GM18909 (cell line): ENCODE results near the gene RNF224.

Source experiments
- ATAC-seq: cut with Tn5 transposase; IDR thresholded peaks from one replicate; pipeline ENCODE4 v1.9.1; 2021; ENCODE audit warnings: mild to moderate bottlenecking; ENCODE audit not compliant: unreplicated experiment, poor library complexity

The RNF224 gene

DNA sequence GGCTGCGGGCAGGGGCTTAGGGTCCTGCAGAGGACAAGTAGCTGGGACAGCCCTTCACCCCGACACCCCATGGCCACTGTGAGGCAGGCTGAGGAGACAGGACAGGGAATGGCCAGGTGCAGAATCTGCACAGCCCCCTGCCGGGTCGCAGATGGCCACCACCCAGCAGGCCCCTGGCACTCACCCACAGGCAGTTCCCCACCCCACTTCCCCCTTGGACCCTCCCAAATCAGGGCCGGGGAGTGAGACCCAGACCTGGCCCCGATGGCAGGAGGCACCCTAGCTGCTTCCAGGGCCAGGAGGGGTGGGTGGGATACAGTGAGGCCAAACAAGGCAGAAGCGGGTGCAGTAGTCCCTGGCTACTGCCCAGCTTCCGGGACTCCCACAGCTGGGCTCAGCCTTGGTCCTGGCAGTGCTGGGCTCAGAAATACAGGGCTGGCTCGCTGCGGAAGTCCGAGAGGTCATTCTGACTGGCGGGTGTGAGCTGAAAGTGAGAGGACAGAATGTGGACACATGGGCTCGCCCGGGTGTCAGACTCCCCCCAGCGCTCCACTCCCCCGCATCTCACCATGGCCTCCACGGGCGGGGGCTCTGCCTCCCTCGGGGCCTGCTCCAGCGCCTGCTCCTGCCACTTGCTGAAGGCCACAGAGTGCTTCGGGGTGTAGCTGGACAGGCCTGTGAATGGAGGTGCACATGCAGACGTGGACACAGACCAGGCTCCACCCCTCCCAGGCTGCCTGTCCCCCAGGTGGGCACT, 35.4 kb upstream of the RNF224 start:
- ATAC-seq, result no peak

DNA sequence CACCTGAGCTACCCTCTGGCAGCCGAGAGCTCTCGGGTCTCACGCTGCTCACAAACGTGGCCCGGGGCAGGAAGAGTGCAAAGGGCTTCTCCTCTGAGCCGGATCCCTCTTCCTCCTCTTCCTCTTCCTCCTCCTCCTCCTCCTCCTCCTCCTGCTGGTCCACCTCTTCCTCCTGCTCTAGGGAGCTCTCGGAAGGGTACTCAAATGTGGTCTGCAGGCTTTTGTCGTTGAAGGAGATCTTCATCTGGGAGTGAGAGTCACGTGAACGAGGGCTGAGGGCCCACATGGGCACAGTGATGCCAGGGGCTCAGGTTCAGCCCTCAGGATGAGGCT, 34.9 kb upstream of the RNF224 start:
- no peak for ATAC-seq

DNA sequence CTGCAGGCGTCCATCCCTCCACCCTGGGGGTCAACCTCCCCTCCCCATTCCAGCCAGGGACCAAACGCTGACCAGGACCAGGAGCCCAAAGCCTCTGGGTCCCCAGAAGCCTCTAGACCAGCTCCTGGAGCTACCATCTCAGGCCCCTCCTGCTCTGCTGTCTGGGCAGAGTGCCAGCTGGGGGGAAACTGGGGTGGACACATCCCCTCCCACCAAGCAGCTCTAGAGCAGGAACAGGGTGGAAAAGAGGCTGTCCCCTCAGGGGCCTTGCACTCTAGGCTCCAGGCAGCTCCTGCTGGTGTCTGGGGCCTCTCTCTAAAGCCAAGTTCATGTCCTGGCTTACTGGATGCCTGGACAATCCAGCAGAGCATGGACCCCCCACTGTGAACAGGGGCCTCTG, 34.4 kb upstream of the RNF224 start:
- ATAC-seq, result no peak

DNA sequence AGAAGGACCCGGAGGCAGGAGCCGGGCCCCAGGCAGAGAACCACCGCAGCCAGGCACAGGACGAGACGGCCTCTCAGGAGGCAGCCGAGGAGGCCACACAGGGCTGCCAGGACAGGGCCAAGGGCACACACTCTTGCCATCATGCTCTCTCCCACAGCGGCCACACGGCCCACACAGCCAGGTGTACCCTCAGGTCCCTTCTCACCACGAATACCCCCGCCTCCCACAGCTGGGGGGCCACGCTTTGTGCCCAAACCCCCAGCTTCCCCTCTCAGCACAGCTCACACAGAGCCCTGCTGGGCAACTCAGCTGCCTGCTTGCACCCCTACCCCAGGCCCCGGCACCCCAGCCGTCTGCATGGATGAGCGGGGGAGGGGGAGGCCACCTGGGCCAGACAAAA, 33.5 kb upstream of the RNF224 start:
- no peak for ATAC-seq

DNA sequence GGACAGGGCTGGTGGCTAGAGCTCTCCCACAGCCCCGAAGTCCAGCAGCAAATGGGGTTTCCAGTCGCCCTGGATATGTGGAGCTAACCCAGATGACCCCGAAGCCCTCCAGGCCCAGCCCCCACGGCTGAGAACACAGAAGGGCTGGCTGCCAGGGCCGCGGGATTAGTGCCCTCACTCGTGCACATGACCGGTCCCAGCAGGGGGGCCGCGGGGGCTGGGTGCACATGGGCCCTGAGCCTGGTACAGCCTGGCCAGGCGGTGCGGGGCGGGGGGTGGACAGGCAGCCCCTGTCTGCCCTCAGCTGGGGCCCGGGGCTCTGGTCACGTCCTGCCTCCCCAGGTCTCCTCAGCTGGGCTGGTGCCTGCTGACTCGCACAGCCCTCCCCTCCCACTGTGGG, 32.9 kb upstream of the RNF224 start:
- no peak for ATAC-seq

DNA sequence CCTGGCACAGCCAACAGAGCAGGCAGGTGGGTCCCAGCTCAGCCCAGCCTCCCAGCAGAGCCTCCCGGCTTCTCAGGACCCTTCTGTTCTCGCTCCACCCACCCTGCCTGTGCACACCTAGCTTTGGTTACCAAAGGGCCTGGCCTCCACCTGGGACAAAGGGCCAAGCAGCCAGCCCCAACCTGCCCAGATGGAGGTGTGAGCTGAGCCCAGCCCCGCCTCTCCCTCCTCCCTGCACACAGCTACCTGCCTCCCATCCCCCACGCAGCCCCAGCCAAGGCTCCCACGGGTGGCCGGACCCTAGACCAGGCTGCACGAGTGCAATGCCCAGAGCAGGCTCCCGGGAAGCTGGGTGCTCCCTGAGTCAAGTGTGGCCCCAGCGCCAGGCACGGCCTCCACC, 32.4 kb upstream of the RNF224 start:
- no peak for ATAC-seq

DNA sequence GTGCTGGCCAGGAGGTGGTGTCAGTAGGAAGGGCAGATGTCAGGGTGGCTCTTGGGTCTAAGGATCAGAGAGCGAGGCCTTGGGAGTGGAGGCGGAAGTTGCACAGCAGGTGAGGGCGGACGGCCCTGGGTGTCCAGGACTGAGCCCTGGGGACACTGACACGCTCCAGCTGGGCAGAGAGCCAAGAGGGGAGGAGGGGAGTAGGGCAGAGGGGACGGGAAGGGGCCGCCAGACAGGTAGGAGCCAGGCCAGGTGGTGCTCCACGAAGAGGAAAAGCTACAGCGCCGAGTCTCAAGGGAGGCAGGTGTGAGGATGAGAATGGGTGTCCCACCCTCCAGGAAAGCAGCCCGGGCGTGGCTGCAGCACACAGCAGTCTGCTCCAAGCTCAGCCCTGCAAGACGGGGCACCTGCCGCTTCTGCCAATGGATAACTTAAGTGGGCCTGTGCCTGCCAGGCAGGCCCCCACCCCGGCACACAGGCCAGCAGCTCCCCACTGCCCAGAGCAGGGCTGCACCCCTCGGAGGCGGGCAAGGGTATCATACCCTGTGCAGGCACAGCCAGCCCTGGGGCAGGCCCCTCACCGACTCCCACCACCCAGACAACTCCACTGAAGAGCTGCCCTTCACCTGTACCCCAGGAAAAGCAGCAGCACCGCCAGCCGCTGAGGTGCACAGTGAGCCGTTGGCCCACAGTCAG, 31.6 kb upstream of the RNF224 start:
- ATAC-seq, result no peak

DNA sequence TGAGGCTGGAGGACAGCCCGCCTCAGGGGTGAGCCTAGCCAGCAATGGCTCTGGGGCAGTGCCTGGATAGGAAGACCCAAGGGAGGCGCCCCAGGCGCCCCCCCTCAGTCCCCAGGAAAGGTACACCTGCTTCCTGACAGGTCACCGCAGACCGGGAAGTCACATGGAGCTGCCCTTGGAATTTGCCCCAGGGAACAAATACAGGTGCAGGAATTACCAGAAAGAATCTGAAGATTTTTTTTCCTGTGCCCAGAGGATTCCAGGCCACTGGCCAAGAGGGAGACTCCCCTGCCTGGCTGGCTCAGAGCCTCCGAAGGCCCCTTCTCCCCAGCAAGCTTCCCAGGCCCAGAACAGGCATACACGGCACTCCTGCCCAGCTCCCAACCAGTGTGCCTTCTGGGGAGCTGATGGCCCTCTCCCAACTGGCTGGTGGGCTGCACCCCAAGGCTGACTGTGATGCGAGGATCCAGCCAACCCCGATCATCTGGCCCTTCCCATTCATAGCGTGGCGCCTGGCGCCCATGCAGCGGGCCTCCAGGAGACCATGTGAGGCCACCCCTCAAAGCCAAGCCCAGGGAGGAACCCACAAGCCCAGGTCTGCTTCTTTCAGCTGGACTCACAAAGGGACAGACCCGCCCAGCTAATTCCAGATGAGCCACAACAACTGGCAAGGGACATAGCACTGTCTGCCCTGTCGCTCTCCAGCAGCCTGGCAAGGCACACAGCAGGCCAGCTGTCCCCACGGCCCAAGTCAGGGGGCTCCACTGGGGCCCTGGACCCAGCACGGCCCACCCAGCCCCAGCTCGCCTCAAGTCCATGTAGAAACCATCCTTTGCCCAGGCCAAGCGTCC, 29.0 kb upstream of the RNF224 start:
- no peak for ATAC-seq

DNA sequence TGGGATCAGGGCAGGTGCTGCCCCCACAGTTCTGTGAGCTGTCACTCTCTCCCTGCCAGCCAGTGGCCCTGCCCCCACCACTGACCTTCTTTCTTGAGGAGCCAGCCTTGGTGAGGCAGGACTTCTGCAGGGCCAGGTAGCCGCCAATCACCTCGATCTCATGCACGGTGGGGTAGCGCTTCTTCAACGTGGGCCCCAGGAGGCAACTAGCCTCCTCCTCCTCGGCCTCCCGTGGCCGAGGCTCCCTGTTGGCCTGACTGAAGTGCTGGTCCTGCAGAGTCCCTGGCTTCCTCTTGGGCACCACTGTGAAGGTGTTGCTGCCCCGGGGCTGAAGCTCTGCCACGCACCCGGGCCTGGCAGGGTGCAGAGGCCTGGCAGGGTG, 28.4 kb upstream of the RNF224 start:
- ATAC-seq, result no peak

DNA sequence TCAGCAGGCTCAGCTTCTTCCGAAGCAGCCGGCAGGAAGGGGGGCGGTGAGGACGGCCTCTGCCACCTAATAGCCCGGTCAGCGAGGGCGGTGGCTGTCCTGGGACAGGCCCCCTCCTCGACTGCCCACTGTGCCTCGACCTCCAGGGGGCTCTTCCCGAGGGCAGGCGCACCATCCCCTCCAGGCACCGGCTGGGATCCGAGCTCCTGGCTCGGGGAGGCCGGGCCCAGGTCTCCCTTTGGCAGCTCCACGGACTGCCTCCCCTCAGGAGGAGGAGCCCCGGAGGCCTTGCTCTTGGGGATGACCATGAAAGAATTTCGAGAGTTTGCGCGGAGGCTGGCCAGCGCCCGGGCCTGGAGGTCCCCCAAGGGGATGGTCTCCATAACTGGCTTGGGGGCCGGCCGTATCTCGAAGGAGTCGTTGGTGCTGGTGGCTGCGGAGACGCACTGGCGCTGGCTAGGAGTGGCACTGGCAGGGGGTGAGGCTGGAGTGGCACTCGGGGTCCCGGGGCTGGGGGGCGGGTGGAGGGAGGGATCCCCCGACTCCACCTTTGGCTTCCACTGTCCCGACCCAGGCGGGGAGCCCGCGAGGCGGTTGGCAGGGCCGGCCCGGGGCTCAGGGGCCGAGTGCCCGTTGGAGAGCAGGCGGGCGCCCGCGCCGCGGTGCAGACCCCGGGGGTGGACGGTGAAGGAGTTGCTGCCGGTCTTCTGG, 27.7 kb upstream of the RNF224 start:
- no peak for ATAC-seq

DNA sequence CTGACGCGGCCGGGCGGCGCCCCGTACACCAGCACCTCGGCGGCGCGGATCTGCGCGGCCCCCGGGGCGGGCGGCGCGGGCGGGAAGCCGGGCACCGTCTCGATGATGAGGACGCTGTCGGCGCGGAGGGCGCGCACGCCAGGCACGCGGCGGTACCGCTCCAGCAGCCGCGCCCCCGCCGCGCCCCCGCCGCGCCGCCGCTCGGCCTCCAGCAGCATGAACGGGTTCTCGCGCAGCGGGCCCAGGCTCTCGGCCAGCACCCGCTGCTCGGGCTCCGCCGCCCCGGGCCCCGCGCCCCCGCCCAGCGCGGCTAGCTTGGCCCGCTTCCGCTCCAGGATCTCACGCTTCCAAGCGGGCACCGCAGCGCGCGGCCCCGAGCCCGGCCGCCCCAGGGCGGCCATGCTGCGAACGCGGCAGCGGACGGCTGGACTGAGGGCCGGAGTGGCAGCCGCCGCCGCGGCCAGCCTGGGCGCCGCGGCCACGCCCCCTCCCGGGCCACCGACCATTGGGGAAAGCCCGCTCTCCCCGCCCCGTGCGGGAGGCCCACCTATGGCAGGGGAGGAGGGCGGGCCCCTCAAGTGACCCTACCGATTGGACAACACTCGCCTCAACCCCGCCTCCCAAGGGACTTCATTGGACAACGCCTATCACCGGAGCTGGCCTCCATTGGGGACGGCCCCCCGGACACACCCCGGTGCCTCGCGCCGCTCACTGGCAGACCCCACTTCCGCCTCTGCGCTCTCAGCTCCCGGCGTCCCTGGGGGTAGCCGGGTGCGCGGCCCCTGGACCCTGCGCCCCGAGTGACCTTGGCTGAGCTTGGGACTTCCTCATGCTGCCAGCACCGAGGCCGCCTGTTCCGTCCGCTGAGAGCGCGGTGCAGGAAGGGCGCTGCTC, 26.7 kb upstream of the RNF224 start, which contains the start of gene TPRN:
Gene TPRN, minus strand, starts transcription at position 431 of the 894 bp plus-strand sequence. Its CDS starts 30 bp downstream, at position 401.
- peak; percentile 88 for ATAC-seq

DNA sequence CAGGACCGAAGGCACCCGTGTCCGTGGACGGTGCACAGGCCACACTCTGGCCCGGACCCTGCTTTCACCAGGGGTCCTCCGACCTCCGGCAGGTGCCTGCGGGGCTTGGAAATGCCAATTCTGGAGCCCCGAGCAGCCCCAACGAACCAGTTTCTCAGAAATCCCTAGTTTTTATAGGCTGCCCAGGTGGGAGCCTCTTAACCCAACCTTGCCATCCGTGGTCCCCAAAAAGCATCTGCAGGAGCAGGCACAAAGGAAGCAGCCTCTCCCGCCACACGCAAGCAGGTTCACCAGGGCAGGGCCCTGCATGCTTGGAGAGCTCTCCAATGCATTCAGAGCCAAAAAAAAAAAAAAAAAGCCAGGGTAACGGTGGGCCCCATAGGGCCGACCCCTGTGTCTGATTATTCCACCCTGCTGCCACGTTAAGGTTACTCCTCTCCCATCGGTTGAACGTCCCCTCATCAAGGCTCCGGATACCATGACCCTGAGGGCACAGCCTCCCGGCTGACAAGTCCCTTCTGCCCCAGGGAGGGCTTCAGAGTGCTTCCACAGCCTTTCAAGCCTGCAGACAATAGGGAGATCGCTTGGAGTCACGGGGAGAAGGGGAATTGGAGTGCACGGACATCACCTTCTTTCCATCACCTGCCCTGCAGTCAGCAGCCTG, 26.0 kb upstream of the RNF224 start:
- no peak for ATAC-seq

DNA sequence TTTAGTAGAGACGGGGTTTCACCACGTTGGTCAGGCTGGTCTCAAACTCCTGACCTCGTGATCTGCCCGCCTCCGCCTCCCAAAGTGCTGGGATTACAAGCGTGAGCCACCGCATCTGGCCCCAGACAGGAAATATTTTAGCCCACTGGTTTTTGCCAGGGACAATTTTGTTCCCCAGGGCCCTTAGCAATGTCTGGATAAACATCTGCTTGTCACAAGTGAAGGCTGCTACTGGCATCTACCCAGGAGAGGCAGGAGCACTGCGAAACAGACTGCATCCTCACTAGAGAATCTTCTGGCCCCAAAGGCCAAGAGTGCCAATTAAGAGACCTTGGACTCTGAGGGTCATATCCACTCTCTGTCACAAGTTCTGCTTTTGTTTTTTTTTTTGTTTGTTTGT, 24.3 kb upstream of the RNF224 start:
- no peak for ATAC-seq

DNA sequence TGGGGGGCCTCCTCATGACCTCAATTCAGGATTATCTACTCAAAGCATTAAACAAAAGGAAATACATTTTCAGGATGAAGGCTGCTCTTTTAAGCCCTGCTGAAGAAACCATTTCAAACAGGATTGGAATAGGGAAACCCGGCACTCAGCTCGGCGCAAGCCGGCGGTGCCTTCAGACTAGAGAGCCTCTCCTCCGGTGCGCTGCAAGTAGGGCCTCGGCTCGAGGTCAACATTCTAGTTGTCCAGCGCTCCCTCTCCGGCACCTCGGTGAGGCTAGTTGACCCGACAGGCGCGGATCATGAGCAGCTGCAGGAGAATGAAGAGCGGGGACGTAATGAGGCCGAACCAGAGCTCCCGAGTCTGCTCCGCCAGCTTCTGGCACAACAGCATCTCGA, 22.6 kb upstream of the RNF224 start:
- no peak for ATAC-seq

DNA sequence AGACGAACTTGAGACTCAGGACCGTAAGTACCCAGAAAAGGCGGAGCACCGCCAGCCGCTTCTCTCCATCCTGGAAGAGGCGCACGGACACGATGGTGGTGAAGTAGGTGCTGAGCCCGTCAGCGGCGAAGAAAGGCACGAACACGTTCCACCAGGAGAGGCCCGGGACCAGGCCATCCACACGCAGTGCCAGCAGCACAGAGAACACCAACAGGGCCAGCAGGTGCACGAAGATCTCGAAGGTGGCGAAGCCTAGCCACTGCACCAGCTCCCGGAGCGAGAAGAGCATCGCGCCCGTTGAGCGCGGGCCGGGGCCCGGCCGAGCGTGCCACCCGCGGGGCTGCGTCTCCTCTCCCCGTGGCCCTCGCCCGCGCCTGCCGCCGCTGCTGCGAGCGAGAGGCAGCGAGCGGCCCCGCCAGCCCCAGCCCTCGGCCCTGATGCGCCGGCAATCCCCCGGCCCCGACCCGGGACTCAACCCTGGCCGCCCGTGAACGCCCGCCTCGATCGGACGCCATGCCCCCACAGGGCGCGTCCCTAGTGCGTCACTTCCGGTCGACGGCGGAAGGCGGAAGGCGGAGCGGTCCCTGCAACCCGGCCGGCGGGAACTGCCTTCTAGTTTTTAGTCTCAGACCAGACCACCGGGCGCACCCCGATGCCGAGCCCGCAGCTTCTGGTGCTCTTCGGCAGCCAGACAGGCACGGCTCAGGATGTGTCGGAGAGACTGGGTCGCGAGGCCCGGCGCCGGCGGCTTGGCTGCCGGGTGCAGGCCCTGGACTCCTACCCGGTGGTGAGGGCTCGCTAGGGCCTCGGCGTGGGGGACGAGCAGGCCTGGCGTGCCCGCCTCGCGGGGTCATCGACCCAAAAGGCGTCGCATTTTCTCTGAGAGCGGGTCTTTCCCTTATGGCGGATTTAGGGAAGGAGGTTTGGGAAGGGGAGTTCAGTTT, 21.9 kb upstream of the RNF224 start, which contains the start of the genes NDOR1 and TMEM203:
Gene NDOR1, plus strand, starts transcription at position 575 of the 944 bp plus-strand sequence. Its CDS starts 78 bp downstream, at position 653.
Gene TMEM203, minus strand, starts transcription at position 523 of the 944 bp plus-strand sequence. Its CDS starts 234 bp downstream, at position 289.
- ATAC-seq, result peak; percentile 51

DNA sequence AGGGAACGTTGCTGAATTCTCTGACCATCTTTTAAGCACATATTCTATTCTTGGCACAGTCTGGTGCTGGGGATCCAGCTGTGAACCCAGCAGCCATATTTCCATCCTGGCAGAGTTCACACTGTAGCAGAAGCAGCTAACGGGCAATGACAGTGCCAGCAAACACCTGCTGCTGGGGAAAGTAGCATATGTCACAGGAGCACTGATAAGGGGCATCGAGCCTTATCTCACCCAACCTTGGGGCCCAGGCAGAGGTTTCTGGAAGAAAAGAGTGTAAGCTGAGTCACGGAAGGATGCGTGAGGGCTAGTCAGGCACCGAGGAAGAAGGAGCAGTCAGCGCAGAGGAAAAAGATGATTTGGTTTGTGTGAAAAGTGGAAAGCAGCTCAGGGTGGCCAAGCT, 20.7 kb upstream of the RNF224 start:
- ATAC-seq, result no peak

DNA sequence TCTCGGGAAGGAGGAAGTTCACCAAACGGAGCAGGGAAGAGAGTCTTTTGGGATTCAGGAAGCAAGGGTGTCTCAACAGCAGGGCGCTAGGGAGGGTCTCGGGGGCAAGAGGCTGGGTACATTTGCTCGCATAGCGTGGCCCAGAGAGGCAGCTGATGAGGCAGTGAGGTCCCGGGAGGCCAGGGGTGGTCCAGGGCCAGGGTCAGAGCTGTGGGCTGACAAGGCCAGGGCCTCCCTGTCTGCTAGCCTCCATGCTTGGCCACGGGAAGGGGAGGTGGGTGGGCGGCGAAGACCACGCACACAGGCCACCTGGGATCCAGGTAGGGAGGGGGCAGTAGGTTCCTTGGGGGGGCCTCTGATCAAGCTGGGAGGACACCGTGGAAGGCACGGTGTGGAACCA, 15.8 kb upstream of the RNF224 start:
- no peak for ATAC-seq

DNA sequence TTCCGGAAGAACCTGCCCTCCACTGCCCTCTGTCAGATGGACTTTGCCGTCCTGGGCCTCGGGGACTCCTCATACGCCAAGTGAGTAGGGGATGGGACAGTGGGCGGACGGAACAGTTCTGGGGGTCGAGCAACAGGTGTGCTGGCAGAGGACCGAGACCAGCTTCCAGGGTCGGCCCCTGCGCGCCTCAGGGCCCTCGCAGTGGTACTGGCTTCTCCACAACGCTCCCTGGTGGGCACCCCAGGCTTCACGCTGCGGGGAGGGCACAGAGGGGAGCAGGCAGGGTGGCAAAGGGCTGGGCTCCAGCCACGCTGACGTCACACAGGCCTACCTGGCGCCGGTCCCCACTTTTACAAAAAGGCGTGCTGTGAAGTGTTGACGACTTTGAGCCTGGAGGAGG, 14.8 kb upstream of the RNF224 start:
- no peak for ATAC-seq
